GM19372 (cell line): Measurements from ENCODE around the gene GRID1.

ENCODE experiments used
- ATAC-seq: cut with Tn5 transposase; IDR thresholded peaks from one replicate; pipeline ENCODE4 v1.9.1; 2021; ENCODE audit warnings: mild to moderate bottlenecking, low read depth, moderate library complexity; ENCODE audit not compliant: unreplicated experiment

The GRID1 gene

DNA sequence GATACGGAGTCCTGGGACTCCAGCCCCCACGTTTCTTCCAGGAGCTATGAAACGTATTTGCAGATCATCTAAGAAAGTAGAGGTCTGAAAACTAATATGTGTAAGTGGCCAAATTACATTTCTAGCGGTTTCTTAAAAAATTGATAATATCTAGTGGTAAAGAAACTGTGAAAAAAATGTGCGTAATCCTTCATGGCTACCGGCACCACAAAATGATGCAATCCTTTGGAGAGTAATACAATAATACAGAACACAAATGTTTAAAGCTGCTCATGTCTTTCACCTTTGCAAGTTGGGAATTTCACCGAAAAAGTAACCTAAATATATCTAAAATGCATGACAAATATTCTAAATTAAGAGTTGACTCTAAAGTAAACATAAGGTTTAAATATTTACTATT is 742.1 kb downstream of the GRID1 start:
- ATAC-seq: no peak

DNA sequence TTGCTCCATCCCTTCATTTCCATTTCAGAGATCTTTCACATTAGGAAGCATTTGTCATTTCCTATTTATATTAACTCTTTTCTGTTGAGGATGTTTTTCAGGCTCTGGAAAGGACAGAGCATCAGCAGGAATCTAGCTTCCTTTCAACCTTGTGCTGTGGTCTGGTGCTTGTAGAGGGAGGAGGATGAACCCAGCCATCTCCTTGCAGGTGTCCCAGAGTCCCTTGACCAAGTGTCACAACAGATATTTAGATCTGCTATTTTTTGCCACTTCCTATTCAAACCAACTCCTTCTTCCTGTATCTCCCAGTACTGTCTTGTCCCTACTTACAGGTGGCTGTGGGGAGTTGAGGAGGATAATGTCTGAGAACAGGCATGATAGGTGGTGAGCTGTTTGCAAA is 742.8 kb downstream of the GRID1 start:
- ATAC-seq: no peak

DNA sequence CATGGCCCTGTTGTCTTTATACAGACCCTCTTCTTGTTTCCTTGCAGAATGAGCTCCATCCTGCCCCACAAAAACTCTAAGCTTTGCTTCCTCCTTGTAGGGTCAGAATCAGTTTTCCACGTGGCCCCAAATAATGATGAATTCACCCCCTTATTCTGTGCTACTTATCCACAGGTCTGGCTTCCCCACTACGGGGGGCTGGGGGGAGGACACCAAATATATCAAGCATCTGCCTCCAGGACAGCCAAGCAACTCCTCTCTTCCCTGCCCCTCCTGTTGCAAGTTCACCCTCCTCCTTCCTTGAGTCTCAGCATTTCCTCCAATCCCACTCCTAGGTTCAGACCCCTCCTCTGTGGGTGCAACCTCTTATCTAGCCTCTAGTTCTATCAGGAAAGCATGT is 743.3 kb downstream of the GRID1 start:
- no peak for ATAC-seq

DNA sequence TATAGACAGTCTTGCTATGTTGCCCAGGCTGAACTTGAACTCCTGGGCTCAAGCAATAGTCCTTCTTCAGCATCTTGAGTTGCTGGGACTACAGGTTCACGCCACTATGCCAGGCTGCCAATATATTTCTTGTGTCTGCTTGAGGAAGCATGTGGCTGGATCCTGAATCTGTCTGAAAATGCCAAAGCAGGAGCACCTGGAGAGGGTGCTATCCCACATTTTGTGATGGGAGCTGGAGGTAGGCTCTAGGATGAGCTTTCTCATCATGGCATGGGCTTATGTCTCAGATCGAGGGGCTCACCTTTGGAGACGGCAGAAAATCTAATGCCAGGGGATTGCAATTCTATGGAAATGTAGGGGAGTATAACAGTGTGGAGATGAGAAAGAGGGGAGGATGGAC is 744.2 kb downstream of the GRID1 start:
- ATAC-seq: no peak

DNA sequence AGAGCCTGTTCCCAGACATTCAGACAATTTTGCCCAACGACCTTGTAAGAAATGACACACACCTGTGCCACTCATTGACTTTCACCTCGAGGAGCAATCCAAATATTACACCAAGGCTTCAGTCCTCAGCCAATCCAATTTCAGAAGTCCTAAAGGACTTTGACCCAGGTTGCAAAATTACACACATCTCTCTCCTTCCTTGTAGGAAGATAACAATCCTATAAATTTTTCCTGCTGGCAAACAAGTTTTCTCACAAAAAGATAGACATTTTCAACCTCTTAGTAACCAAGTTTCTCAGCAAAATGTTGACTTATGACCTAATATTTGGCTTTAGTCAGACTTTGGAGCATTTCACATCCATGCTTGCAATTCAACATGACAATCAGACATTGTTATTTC is 745.0 kb downstream of the GRID1 start:
- ATAC-seq: no peak

DNA sequence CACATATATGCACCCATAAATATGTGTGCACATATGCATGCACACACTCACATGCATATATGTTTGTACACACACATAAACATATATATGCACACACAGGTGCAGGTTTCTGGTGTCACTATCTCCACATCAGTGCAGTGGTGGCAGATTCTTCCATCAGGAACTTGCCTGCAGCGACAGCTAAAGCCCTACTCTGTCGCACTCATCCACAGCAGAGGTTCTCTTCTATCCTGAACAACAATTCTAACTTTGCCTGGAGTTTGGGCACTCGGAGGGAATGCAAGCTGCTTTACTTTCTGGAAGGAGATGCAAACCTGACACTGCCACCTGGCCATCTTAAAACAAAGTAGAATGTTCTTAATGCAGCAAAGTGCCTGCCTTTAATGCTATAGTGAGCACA is 745.8 kb downstream of the GRID1 start:
- ATAC-seq: no peak

DNA sequence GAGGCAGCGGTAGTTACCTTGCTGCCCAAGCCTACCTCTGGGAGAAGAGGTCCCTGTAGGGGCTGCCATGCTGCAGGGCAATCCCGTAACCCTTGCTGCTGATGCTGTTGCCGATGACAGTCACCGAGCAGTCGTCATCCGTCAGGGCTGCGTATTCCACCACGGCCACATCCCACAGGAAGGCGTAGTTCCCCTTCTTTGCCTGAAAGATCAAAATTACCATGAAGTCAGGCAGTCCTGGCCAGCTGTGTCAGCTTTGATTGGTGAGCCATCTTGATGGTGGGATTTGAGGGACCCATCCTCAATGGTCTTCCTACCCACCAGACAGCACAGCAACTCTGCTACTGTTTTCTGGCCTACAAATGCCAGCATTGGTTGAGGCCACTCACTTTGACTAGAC is 746.8 kb downstream of the GRID1 start:
- no peak for ATAC-seq

DNA sequence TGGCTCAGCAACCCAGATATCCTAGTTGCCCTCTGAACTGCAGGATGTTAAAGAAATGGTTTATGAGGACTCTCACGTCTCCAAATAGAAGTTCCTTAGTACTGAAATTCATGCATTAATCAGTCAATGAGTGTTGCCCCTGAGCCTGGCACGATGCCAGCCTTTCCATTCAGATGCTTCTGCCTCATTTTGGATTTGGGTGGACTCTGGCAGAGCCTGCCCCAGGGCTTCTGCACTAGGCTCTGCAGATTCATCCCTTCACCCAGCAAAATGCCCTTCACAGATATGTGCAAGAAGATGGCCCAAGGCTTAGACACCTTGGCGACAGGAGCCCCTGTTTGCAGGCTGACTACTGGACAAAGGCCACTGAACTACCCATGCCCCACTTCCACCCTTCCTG is 747.8 kb downstream of the GRID1 start:
- ATAC-seq: no peak

DNA sequence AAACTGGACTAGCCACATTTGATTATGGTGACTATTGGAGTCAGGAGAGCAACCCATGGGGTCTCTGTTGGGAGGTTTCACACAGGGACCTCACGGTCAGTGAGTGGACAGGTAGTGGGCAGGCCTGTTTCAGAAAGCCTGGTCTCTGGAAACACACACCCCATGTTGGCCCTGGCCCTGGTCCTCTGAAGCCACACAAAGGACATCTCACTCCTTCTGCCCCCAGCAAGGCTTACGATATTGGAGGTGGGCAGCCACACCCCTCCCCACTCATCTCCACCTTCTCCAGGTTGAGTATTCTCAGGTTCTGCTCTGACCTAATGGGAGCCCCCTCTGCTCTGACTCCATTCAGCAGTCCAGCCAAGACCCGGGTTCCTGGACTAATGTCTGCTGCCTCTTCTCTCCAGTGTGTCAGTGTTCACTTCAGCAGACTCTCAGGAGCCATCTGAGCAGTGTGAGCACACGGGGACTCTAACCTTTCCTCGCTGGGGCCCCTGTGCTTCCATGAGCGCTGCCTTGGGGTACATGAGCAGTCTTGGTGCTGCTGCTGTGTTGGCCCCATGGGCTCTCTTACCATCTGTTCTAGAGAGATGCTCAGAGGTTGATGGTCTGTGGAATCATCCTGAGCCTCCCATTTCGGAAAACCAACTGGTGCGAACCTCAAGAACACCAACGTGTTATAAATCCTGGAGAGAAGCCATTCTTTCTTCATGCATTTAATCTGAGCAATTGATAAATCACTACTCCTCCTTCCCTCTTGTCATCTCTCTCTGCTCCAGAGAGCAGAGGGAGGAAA is 748.6 kb downstream of the GRID1 start:
- no peak for ATAC-seq

DNA sequence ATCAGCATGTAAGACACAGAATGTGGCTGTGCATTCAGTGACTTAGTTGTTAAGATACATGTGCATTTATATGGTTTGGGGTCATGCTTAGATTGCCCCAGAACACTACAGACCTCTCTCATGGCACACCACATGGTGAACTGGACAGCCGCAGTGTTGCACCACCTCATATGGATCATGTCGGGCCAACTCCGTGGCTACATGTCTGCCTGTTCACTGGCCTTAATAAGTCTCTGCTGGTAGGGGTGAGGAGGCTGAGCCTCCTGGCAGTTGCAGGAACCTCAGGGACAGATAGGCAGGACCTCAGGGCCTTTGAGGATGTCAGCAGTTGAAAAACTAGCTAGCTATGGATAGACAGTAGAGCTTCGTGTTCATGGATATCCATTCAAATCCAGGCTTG is 751.0 kb downstream of the GRID1 start:
- no peak for ATAC-seq

DNA sequence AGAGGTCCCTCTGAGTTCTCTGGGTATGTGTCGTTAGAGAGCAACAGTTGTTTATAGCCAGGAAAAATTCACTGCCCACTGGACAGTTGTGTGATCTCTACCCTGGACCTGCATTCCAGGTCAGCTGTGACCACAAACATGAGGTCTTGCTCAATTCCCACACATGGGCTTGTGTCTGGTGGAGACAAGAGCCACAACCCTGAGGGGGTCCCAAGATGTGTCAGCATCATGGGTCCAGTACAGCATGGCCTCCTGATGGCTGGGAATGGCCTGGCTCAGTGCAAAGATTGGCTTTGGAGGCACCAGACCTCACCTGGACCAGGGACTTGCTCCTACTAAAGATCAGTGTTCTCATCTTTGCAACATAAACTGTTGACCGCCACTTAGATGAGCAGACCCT is 751.6 kb downstream of the GRID1 start:
- no peak for ATAC-seq

DNA sequence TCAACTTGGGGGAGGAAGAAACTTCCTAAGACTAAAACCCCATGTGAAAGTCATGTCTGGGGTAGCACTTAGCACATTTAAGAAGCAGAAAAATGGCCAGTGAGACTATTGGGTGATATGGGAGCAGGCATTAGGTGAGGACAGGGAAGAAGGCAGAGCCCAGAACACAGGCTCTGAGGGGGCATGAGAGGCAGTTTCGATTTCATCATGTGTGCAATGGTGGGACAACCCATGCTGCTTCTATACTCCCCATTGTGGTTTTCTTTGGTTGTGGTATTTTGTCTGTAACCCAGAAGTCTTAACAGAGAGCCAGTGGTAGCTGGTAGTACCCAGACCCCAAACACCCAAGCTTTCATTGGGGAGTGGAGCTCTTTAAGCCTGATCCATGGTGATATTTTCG is 752.0 kb downstream of the GRID1 start:
- ATAC-seq: no peak

DNA sequence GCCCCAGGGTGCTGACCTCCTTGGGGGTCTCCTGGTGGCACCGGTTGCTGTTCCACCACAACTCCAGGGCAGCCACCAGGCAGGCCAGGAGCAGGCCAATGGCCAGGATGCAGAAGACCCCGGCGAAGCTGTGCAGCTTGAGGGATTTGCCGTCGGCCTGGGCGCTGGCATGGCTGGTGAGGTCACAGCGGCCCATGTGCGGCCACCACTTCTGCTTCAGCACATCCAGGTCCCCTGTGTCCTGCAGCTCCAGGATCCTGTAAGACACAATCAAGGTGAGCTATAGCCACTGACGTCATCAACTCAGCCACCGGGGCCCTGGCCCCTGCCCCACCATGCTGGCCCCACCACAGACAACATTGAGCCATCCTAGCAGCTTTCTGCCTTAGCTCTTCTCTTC is 753.2 kb downstream of the GRID1 start:
- no peak for ATAC-seq

DNA sequence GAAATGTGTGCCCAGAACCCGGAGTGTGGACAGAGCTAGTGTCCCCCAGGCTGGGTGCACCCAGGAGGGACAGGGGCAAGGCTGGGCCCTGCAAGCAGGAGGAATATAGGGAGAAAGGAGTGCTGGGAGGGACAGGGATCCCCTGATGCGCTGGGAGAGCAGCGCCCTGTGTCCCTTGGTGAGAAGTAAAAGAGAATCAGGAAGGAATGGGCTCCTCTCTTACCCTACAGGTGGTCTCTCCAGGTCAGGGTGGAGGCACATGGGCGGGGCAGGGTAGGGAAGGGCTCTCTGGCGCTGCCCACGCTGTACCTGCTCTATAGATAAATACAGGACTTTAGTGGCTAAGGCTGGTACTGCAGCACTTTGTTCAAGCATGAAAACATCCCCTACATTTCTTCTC is 753.8 kb downstream of the GRID1 start:
- peak; percentile 66 for ATAC-seq

DNA sequence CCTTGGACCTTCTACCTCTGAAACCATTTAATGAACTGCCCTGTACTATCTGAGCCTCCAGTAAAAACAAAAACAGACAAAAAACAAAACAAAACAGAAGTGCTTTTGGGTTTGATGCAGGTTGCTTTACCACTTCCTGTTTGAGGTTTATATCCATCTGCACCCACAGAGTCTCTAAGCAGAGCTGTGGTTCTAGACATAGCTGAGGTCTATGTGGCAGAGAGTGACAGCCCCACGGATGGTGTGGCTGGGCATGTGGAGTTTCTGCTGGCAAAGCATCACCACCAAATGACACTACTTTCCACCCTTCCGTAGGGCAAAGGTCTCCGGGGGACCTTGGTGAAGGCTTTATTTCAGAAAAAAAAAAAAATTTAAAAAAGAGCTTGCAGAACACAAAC is 754.2 kb downstream of the GRID1 start:
- peak; percentile 93 for ATAC-seq

DNA sequence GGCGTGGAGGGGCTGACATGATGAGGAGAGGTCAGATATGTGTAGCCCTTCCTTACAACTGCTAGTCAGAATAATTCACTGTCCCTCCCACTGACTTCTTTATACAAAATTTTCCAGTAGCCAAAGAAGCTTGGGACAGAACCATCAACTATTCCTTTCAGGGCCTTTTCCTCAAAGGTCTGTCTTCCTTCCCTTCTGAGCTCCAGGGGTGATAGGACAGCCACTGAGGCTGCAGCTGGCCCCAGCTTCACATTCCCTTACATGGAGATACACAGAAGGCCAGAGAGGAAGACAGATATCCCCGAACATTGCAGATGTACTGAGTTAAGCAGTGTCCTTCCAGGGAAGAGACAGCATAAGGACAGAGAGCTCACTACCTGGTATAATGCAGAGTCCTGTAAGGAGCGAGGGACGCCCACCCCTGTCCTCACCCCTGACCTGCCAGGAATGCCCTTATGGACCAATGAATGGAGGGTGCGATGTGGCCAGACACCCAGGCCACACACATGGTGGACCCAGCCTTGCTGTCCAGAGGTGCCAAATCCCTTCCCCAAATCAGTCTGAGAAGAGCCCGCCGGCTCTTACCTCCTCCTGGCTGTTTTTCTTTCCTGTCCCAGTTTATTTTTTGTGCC is 754.7 kb downstream of the GRID1 start:
- no peak for ATAC-seq

DNA sequence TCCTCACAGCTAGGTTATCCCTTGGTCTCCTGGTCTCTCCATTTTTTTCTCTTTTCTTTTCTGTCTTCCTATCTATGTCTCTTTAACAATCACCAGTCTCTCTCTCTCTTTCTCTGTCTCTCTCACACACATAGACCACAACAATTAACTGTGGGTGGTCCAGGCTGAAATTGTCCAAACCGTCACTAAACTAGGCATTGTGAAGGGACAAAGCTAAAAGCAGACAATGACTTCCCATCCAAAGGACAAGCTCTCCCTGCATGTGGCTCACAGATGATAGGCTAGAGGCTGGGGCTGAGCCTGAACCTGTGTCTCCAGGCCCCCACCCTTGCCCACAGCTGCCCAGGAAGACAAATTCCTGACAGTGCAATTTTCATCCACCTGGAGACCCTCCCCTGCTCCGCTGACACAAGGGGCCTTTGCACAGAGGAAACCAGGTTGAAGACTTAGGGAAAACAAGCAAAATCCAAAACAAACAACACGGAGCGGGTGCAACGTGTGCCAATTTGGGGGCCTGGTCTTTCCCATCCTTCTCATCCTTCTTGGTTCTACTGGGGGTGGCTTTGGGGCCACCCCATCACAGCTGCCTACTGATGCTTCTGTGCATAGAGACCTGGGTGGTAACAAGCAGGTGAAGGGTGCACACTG is 755.4 kb downstream of the GRID1 start:
- no peak for ATAC-seq

DNA sequence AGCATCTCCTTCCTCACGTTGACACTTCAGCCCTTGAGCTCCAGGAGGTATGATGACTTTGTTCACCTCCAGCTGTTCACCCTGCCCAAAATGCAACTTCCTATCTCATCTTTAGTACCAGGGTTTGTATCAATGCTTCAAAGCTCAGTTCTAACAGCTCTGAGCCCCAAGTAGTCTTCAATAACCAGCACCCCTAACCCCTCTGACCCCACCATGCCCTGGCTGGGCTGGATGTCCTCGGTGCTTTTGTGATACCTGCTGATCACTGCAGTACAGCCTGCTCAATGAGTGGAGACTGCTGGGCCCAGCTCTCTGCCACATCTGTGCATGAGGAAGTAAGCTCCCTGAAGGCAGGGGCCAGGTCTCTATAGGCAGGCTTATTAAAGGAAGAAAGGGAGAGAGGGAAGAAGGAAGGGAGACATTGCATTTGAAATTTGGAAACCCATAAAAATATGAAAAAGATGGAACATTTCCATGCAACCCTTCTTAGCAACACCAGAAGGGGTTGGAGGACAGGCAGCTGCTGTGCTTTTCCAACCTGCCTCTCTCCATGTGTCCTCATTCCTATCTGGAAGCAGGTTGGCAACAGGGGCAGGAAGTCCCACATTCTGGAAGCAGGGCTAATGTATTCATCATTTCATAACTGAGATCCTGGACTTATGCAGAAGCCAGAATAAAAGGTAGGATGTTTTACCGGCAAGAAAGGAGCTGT is 756.1 kb downstream of the GRID1 start:
- ATAC-seq: no peak

DNA sequence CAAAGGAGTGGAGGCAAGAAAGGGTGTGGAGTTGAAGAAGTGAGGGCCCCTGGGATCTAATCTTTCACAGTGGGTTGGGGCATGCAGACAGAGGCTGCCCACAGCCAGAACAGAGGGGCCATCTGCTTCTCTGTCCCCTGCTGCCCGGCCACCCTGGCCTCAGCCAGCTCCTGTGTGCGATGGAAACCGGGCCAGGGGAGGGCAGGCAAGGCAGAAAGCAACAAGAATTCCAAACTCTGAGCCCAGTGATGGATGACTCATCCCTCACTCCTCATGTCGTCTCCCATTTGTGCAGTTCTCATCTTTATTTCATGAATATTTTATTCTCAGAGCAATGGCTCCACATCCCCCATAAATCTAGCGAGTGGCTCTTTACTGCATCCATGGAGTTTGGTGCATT is 757.1 kb downstream of the GRID1 start:
- no peak for ATAC-seq

DNA sequence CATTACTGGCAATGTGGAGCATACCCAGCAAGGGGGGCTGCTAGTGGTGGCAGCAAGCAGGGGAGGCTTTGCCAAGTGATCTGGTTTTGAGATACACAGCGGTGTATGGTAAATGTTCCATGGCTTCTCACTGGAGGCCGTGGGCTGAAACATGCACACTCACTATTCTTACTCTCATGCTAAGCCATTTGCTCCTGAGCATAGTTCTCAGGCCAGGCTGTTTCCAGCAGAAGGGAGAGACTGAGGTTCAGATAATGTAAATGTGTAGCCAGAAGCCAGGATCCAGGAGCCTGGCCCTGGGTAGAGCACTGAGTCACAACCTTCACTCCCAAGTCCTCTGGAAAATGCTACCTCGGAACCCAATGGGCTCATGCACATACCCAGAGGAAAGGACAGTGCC is 757.9 kb downstream of the GRID1 start:
- no peak for ATAC-seq

DNA sequence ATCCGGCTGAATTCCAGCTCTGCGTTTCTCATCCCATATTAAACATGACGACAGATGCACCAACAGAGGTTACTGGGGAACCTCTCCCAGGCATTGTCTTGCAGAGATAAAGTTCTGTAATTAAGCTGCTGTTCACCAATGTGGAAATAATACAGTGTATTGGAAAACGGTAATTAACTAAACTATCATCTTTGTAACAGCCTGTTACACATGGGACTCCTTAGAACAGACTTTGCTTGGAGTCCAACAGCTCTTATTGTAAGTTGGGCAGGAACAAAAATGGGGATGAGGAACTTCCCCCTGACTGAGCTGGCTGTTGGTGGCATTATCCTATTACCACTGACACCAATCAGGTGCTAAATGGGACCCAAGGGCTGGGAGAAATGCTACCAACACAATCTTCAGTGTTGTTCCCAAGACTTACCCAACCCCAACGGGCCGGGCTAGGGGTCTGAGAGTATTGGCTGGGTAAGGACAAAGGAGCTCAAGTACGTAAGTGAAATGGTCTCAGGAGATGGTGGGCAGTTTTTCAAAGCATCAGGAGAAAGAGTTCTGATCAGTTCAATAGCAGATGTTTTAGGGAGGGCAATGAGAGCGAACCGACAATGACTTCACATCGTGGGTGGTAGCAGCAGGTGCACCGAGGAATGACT is 759.4 kb downstream of the GRID1 start:
- no peak for ATAC-seq
